Spinal cord (tissue), 10 donors: ENCODE results near the gene FAM149A. TPM values are rescaled to one million over a fixed set of nuclear protein-coding genes. Genes with fewer than 3 reads are reported as not detected.

Experiments used
- DNase-seq, 6 donors: peaks; one replicate each; pipeline versions ENCODE4 v3.0.0 to v3.0.0-alpha.2; 2013 to 2015; ENCODE audit warnings: low spot score in 6 of 6, low read depth in 4 of 6
- H3K27ac ChIP-seq: one replicate; pipeline ENCODE4 v1.5.1; 2013; ENCODE audit warnings: low read depth, low read length, control low read depth
- H3K27me3 ChIP-seq: one replicate; pipeline ENCODE4 v1.6.1; 2013; ENCODE audit warnings: low read length; ENCODE audit not compliant: control insufficient read depth, insufficient read depth
- H3K36me3 ChIP-seq: one replicate; pipeline ENCODE4 v1.6.1; 2013; ENCODE audit warnings: low read length; ENCODE audit not compliant: control insufficient read depth, insufficient read depth
- H3K4me1 ChIP-seq: one replicate; pipeline ENCODE4 v1.6.1; 2013; ENCODE audit warnings: low read length; ENCODE audit not compliant: control insufficient read depth, insufficient read depth
- H3K4me3 ChIP-seq: one replicate; pipeline ENCODE4 v1.5.1; 2013; ENCODE audit warnings: low read depth, low read length, control low read depth
- H3K9me3 ChIP-seq: one replicate; pipeline ENCODE4 v1.6.1; 2013; ENCODE audit warnings: low read length; ENCODE audit not compliant: control insufficient read depth, insufficient read depth
- WGBS: methylation state at CpG from one replicate; pipeline ENCODE4 v1.1.5; 2013; ENCODE audit warnings: missing lambda C conversion rate; ENCODE audit not compliant: insufficient coverage; 5-methylcytosine and 5-hydroxymethylcytosine counted together
- polyA plus RNA-seq, 2 donors: library from polyadenylated mRNA; unstranded; fragments of 120-200 nt; gene quantifications; one replicate each; pipeline ENCODE4 v1.2.1, GENCODE V29; 2013; ENCODE audit not compliant: insufficient read length in 2 of 2
- total RNA-seq, 2 donors: library from RNA; depleted of rRNA in 1 of 2; stranded (reverse); fragments of 120-200 nt in 1 of 2; fragments of >200 nt in 1 of 2; gene quantifications; one replicate each; pipeline versions ENCODE4 v1.2.3 to v1.2.4, GENCODE V29; 2013 to 2014
- donor health status: healthy.

The FAM149A gene
- total and polyA plus RNA-seq, 4 donors = 20.4 to 37.8 (median 27.1) TPM

GRCh38 chr4:186078981-186079638 is 25.4 kb upstream of the FAM149A start:
- peak in 1 of 6 donors; percentile 30 for DNase-seq
- H3K36me3 ChIP-seq = no peaks in the 10 kb centered on the region
- WGBS = 60% methylated on average over 1 of the region's 11 CpGs

GRCh38 chr4:186079694-186080093 is 24.8 kb upstream of the FAM149A start:
- H3K4me3 ChIP-seq = no peak overlapping the region

More at GRCh38 chr4:186078981-186079638, 25.4 kb upstream of the FAM149A start:
- Histone ChIP-seq H3K9me3 (no peaks in the 10 kb centered on the region), H3K27me3 (no peaks in the 10 kb centered on the region), H3K4me3 (no peak overlapping the region), H3K4me1 (no peaks in the 10 kb centered on the region), H3K27ac (no peak overlapping the region)

DNA sequence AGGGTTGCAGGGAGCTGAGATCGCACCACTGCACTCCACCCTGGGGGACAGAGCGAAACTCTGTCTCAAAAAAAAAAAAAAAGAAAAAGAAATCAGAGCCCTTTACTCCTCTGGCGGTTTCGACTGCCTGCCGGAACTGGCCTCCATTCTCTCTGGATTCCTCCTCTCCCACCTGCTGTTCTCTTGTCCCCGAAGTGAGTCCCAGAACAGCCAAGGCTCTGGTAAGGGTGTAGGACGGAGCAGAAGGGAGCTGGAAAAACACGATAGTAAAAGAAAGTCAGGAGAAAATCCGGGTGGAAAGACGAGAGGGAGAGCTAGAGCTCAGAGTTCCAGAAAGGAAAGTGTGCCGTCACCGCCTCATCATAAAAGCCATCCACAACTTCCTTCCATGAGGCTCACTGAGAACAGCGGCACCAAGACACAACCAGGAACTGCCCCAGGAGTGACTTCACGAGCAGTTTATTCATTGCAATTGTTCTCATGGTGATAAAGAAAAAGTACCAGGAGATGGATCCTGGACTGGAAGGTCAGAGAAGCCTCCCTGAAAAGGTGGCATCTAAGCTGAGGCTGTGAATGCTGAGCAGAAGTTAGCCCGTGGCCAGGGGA is 23.2 kb upstream of the FAM149A start:
- no peaks in the 10 kb centered on the region for H3K36me3 ChIP-seq
- H3K27me3 ChIP-seq = no peaks in the 10 kb centered on the region
- WGBS = 51% methylated on average over 4 of the region's 15 CpGs
- H3K9me3 ChIP-seq = no peaks in the 10 kb centered on the region
- H3K4me1 ChIP-seq = no peaks in the 10 kb centered on the region
- H3K27ac ChIP-seq = no peak overlapping the region
- DNase-seq = peak in 1 of 6 donors; percentile 15
- H3K4me3 ChIP-seq = no peak overlapping the region

More at GRCh38 chr4:186079694-186080093, 24.8 kb upstream of the FAM149A start:
- Histone ChIP-seq H3K27ac (no peak overlapping the region), H3K36me3 (no peaks in the 10 kb centered on the region), H3K4me1 (no peaks in the 10 kb centered on the region), H3K27me3 (no peaks in the 10 kb centered on the region), H3K9me3 (no peaks in the 10 kb centered on the region)
- 48% methylated on average over 9 of the region's 9 CpGs for WGBS
- peak in 2 of 6 donors; percentile 9 to 56 for DNase-seq

DNA sequence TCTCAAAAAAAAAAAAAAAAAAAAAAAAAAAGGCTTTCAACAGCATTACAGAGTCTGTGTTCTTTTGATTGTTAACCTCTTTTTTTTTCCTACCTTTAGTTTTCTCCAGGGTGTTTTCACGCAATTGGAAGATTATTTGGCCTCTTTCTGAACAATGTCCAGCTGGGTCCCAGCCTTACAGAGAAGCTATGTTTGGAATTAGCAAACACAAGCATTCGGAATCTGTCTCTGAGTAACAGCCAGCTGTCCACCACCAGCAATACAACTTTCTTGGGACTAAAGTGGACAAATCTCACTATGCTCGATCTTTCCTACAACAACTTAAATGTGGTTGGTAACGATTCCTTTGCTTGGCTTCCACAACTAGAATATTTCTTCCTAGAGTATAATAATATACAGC is 22.3 kb upstream of the FAM149A start:
- H3K9me3 ChIP-seq = no peaks in the 10 kb centered on the region
- H3K4me3 ChIP-seq = no peak overlapping the region
- no peaks in the 10 kb centered on the region for H3K27me3 ChIP-seq
- no peak overlapping the region for H3K27ac ChIP-seq
- no peaks in the 10 kb centered on the region for H3K4me1 ChIP-seq
- 67% methylated on average over 1 of the region's 4 CpGs for WGBS
- no peak for DNase-seq
- no peaks in the 10 kb centered on the region for H3K36me3 ChIP-seq

GRCh38 chr4:186088523-186088922 is 16.0 kb upstream of the FAM149A start:
- Histone ChIP-seq H3K4me1 (no peaks in the 10 kb centered on the region), H3K27me3 (no peaks in the 10 kb centered on the region), H3K27ac (no peak overlapping the region), H3K9me3 (no peaks in the 10 kb centered on the region), H3K4me3 (no peak overlapping the region), H3K36me3 (no peaks in the 10 kb centered on the region)
- no peak for DNase-seq

DNA sequence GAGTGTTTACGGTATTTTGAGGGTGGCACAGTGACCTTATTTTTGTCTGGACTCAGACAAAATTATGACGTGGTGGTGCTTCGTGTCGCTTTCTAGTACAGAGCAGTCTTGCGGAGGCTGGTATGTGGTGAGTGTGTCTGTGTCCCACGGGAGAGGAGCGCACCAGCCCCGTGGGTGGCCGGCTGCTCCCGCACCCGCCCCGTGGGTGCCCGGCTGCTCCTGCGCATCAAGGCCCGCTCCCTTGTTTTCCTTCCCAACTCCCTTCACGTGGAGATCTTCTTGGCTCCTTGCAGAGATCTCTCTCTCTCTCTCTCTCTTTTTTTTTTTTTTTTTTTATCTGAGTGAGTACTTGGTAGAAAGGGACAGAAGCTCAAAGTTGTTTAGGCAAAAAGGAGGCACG is 12.2 kb upstream of the FAM149A start:
- no peak for DNase-seq
- 89% methylated on average over 6 of the region's 17 CpGs for WGBS
- H3K27me3 ChIP-seq = no peaks in the 10 kb centered on the region
- H3K4me3 ChIP-seq = no peak overlapping the region
- no peaks in the 10 kb centered on the region for H3K36me3 ChIP-seq
- no peak overlapping the region for H3K27ac ChIP-seq
- no peaks in the 10 kb centered on the region for H3K4me1 ChIP-seq
- H3K9me3 ChIP-seq = no peaks in the 10 kb centered on the region

DNA sequence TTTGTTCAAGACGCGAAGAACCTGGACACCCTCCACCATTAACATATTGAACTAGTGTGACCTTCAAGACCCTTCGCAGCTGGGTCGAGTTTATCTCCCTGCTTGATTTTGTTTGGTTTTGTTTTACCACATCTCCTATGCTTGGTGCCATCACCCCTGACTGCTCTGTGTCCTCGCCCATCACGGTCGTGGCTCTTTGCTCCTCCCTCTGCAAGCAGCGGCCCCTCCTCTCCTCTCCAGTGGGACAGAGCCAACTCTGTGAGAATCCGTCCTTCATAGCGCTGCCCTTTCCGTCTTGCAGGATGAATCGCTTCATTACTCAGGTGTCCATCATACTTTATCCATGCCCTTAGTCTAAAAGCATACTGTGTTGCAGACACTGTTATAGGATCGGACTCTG is 9.1 kb upstream of the FAM149A start:
- Histone ChIP-seq H3K36me3 (no peaks in the 10 kb centered on the region), H3K4me3 (no peak overlapping the region), H3K27ac (no peak overlapping the region), H3K27me3 (no peaks in the 10 kb centered on the region), H3K9me3 (no peaks in the 10 kb centered on the region), H3K4me1 (no peaks in the 10 kb centered on the region)
- no peak for DNase-seq
- 38% methylated on average over 6 of the region's 13 CpGs for WGBS

- no peaks in the 10 kb centered on the region for H3K4me1 ChIP-seq
- no peak overlapping the region for H3K4me3 ChIP-seq
- WGBS = 87% methylated on average over 5 of the region's 9 CpGs
- no peaks in the 10 kb centered on the region for H3K27me3 ChIP-seq
- DNase-seq = no peak
- no peak overlapping the region for H3K27ac ChIP-seq
- H3K36me3 ChIP-seq = no peaks in the 10 kb centered on the region
- no peaks in the 10 kb centered on the region for H3K9me3 ChIP-seq
Observed at GRCh38 chr4:186096681-186097165, 7.8 kb upstream of the FAM149A start.

DNA sequence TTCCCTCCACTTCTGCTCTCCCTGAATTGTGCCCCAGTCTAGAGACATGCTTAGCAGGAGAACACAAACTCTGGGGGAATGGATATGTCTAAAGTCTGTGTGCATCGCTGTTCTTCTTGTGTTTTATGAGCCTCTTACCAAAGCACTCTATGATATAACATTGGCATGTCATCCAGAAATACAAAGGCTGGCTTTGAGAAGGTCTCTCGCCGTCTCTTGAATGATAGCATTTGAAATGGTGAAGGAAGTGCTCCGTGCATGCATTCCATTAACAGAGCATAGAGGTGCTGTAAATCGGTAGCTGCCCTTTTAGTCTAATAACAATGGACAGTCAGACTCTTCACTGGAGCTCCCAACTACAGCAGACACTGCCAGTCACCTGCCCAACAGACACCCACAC is 7.1 kb upstream of the FAM149A start:
- no peaks in the 10 kb centered on the region for H3K36me3 ChIP-seq
- no peaks in the 10 kb centered on the region for H3K27me3 ChIP-seq
- H3K9me3 ChIP-seq = no peaks in the 10 kb centered on the region
- DNase-seq = no peak
- H3K4me3 ChIP-seq = no peak overlapping the region
- WGBS = 35% methylated on average over 4 of the region's 5 CpGs
- no peaks in the 10 kb centered on the region for H3K4me1 ChIP-seq
- H3K27ac ChIP-seq = no peak overlapping the region

DNA sequence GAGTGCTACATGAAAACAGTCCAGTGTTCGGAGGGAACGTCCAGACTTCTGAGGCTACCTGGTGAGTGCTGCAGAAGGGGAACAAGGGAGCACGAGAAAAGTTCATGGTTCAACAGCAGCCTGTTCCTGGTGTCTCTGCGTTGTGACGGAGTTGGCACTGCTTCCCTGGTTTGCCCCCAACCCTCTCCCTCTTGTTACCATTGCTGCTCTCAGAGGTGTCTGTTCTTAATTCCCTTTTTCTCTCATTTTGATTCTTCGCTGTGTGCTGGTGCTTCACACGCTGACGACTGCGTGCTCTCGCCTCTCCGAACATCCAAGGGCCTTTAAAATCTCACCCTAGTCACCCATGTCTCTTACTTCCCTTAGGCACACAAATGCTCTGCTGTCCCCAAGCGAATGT is 1.6 kb upstream of the FAM149A start:
- DNase-seq = no peak
- Histone ChIP-seq H3K4me1 (peaks cover 12% of the 10 kb centered on the region), H3K27me3 (peaks cover 11% of the 10 kb centered on the region), H3K36me3 (no peaks in the 10 kb centered on the region), H3K4me3 (no peak overlapping the region), H3K27ac (no peak overlapping the region), H3K9me3 (no peaks in the 10 kb centered on the region)
- 91% methylated on average over 12 of the region's 12 CpGs for WGBS
